Smooth muscle cell of trachea (primary cell): ENCODE measurements around the gene PRR12. TPM values are rescaled to one million over a fixed set of nuclear protein-coding genes. Genes with fewer than 3 reads are reported as not detected.

ENCODE experiments used
- total RNA-seq: library from RNA; depleted of rRNA; stranded (reverse); fragments of >200 nt; gene quantifications from 2 replicates; pipeline ENCODE4 v1.2.1, GENCODE V29; 2014

Gene PRR12
- total RNA-seq = 3.8 and 4.5 TPM in 2 replicates

GRCh38 chr19:49590971-49591730 is at the start of gene PRR12:
PRR12 (plus strand) TSS chr19:49591182; CDS start chr19:49591655, 473 bp downstream.

GRCh38 chr19:49580264-49581006 is 10.5 kb upstream of the PRR12 start, which contains the start of gene NOSIP:
NOSIP (minus strand) TSS chr19:49580556; CDS start chr19:49560691, 19,865 bp downstream.

GRCh38 chr19:49581007-49581508 is 9.9 kb upstream of the PRR12 start, which contains the start of gene PRRG2:
PRRG2 (plus strand) TSS chr19:49581316; CDS start chr19:49583220, 1,904 bp downstream.

GRCh38 chr19:49640113-49640898 is 49.3 kb downstream of the PRR12 start, which contains the start of gene RRAS:
RRAS (minus strand) TSS chr19:49640143; CDS start chr19:49640098, 45 bp downstream.

GRCh38 chr19:49641688-49642491 is 50.9 kb downstream of the PRR12 start, which contains the start of gene SCAF1:
SCAF1 (plus strand) TSS chr19:49642209; CDS start chr19:49645027, 2,818 bp downstream.

GRCh38 chr19:49665351-49666119 is 74.6 kb downstream of the PRR12 start, which contains the start of the genes BCL2L12 and IRF3:
BCL2L12 (plus strand) TSS chr19:49665933; CDS start chr19:49666693, 760 bp downstream.
IRF3 (minus strand) TSS chr19:49665857; CDS start chr19:49664838, 1,019 bp downstream.

Other genes starting within 250 kb of the PRR12 start
- gene TEAD2, start 228.8 kb upstream of the PRR12 start, total RNA-seq = 18.8 and 24.3 TPM in 2 replicates
- 0.44 TPM in 1 of 2 replicates, not detected in the other for gene DKKL1, start 227.3 kb upstream of the PRR12 start, total RNA-seq
- 0.17 TPM in 1 of 2 replicates, not detected in the other for gene KASH5, start 202.9 kb upstream of the PRR12 start, total RNA-seq
- gene PTH2, start 167.7 kb upstream of the PRR12 start, total RNA-seq = not detected in 2 replicates
- gene GFY, start 165.8 kb upstream of the PRR12 start, total RNA-seq = not detected in 2 replicates
- 0.15 and 0.33 TPM in 2 replicates for gene SLC17A7, start 149.7 kb upstream of the PRR12 start, total RNA-seq
- gene PIH1D1, start 139.4 kb upstream of the PRR12 start, total RNA-seq = 103 and 145 TPM in 2 replicates
- gene ALDH16A1, start 138.0 kb upstream of the PRR12 start, total RNA-seq = 16.5 and 33.7 TPM in 2 replicates
- gene FLT3LG, start 117.0 kb upstream of the PRR12 start, total RNA-seq = 3.6 and 7.9 TPM in 2 replicates
- 2,428 and 4,431 TPM in 2 replicates for gene RPL13A, start 103.6 kb upstream of the PRR12 start, total RNA-seq
- 2,449 and 2,469 TPM in 2 replicates for gene RPS11, start 94.7 kb upstream of the PRR12 start, total RNA-seq
- 37.2 and 105 TPM in 2 replicates for gene FCGRT, start 78.5 kb upstream of the PRR12 start, total RNA-seq
- gene RCN3, start 63.2 kb upstream of the PRR12 start, total RNA-seq = 228 and 362 TPM in 2 replicates
- 48.5 and 71.3 TPM in 2 replicates for gene NOSIP, start 10.6 kb upstream of the PRR12 start, total RNA-seq
- 0.29 and 1.2 TPM in 2 replicates for gene PRRG2, start 9.9 kb upstream of the PRR12 start, total RNA-seq
- gene RRAS, start 49.0 kb downstream of the PRR12 start, total RNA-seq = 46.0 and 96.3 TPM in 2 replicates
- gene SCAF1, start 51.0 kb downstream of the PRR12 start, total RNA-seq = 26.6 and 30.6 TPM in 2 replicates
- gene IRF3, start 74.7 kb downstream of the PRR12 start, total RNA-seq = 33.3 and 69.5 TPM in 2 replicates
- gene BCL2L12, start 74.8 kb downstream of the PRR12 start, total RNA-seq = 4.8 and 5.5 TPM in 2 replicates
- 224 and 304 TPM in 2 replicates for gene PRMT1, start 86.1 kb downstream of the PRR12 start, total RNA-seq
- 0.44 and 0.83 TPM in 2 replicates for gene ADM5, start 98.4 kb downstream of the PRR12 start, total RNA-seq
- gene CPT1C, start 99.9 kb downstream of the PRR12 start, total RNA-seq = 29.7 and 37.5 TPM in 2 replicates
- 0.17 and 0.44 TPM in 2 replicates for gene TSKS, start 172.1 kb downstream of the PRR12 start, total RNA-seq
- 110 and 154 TPM in 2 replicates for gene AP2A1, start 175.8 kb downstream of the PRR12 start, total RNA-seq
- gene FUZ, start 222.1 kb downstream of the PRR12 start, total RNA-seq = 30.4 and 46.0 TPM in 2 replicates
- gene MED25, start 227.1 kb downstream of the PRR12 start, total RNA-seq = 17.7 and 26.9 TPM in 2 replicates